ENCODE measurements around the gene BMP2K.
"Not testable (repeated sequence)": the region's sequence is repeated elsewhere in the genome, so short reads cannot be mapped to it uniquely, and the experiment has no call there.

BMP2K gene

DNA sequence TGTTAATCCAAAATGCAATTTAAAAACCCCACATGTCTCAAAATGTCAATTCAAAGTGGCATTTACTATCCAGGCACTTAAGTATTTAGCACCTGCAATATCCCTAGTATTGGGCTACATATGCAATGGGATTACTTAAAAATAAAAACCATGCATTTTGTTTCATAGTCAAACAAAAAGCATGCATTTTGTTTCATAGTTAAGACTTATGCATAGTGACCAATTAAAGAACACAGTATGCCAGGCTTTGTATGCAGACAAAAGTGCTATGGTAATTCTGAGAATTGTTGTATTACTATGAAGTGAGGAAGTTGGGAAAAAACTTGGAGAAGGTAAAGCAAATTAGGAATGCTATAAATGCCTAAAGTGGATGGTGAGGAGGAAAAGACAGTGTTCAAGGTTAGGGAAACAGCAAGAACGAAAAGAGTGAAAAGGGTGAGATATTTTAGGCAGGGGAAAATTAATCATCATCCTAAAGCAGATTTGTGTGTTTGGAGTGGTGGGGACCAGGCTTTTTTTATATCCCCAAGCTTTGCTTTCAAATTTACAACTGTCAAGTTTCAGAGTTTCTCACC is 10.6 kb upstream of the BMP2K start:
- no peak for DNase-seq

DNA sequence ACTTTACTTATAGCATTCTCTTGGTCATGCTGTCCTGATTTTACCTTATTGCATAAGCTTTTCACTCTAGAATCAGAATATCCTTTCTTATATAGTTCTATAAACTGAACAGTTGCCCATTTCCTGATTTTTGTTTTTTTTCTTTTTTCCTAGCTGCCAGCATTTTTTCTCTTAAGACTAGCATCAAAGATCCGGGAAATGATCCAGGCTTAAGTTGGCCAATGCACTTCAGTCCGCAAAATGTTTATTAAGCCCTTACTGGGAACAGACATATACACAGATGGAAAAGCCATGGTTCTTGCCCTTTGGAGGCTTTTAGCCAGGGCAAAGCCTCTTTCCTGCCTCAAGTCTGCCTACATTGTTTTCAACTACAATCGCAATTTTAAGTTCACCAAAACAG is 10.1 kb upstream of the BMP2K start:
- no peak for DNase-seq

DNA sequence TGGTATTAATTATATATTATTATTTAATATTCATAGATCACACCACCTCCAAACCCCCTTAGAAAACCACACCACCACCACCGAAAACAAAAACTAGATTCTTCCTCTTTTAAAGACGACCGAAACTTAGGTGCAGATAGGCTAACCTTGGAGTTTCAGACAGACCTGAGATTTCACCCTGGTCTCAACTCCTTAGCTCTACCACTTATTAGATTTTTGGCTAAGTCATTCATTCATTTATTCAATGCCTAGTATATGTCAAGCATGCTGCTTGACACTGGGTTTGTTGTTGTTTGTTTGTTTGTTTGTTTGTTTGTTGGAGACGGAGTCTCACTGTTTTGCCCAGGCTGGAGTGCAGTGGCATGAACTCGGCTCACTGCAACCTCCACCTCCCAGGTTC is 9.5 kb upstream of the BMP2K start:
- no peak for DNase-seq

DNA sequence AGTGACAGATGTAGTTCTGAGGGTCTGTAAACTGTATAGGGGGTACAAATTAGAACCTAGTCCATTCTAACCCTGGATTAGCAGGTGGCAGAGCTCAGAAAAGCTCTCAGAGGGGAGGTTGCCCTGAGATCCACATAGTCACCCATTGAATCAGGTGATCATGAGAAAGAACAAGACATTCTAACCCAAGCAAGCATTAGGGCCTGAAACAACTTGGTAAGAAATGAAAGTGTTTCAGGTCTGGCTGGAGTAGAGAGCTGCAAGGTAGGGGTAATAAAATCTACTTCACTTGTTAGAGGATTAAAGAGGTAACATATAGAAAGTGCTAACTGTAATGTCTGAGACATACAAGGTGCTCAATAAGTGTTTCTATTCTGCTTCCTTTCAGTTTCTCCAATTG is 8.8 kb upstream of the BMP2K start:
- DNase-seq = no peak

DNA sequence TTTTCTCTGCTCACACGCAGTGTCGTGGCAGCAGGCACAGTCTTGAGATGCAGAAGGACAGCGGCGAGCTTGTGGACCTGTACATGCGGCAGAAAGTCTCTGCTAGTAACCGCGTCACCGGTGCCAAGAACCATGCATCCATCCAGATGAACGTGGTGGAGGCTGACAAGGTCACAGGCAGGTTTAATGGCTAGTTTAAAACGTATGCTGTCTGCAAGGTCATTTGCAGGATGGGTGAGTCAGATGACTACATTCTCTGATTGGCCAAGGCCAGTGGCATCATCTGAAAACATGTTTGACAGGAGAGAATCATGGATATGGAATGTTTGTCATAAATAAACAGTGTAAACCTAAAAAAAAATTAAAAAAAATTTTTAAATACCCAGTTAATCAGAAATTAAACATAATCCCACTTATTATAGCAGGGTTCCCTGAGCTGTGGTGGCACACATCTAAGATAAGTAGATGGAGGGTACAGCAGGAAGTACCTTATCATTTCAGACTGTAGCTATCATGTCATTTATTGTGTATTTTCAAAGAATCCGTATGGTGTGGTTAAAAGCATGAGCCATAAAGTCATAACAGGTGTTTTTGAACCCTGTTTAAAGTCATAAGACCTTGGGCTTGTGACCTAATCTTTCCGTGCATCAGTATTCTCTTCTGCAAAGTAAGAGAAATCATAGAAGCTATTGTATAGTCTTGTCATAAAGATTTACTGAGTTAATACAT is 7.5 kb upstream of the BMP2K start:
- DNase-seq = no peak

DNA sequence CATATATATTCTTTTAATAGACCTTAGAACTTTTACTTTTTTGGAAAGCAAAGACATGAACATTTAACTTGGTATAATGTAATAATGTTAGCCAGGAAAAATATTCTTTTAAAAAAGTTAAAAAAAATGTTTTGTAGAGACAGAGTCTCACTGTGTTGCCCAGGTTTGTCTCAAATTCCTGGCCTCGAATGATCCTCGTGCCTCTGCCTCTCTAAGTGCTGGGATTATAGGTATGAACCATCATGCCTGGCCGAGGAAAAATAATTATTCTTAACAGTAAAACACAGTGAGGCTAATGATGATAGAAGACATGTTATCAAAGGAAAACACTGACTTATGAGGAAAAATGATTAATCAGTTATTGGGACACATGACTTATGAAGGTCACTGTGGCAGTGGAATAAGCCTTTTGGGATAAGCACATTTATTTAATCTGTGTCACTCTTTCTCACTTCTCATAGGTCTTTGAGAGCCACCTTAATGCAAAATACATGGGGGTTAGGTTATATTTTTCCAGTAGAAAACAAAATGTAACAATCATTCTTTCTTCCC is 6.0 kb upstream of the BMP2K start:
- DNase-seq = no peak

DNA sequence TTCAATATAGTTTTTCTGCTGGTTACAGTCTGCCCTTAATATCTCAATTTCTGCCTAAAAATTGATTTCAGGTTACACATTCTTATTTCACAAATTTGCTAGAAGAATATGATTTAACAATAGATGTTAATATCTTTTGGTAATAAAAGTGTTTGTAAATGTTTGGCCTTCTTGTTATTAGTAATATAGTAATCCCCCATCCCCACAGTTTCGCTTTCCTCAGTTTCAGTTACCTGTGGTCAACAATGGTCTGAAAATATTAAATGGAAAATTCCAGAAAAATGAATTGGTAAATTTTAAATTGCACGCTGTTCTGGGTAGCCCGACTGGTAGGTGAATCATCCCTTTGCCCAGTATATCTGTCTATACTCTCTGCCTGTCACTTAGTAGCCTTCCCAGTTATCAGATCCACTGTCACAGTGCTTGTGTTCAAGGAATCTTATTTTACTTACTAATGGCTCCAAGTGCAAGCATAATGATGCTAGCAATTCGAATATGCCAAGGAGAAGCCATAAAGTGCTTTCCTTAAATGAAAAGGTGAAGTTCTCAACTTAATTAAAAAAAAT is 3.5 kb upstream of the BMP2K start:
- DNase-seq = no peak

DNA sequence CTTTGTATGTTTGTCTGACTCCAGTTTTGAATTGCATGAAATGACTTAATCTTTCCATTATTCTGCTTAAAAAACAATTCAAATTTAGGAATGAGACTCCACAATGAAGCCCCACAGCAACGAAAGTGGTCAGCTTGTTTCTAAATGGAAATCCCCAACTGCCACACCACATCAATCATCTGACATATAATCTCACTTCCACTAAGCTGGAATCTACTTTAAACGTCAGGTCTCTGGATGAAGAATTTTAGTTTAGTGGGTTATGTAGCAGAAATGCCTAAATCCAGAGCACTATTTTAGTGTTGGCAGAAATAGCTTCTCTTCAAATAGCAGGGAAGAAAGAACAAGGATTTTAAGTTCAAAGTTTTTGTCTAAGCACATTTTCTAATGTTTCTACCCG is 1.7 kb upstream of the BMP2K start:
- no peak for DNase-seq

DNA sequence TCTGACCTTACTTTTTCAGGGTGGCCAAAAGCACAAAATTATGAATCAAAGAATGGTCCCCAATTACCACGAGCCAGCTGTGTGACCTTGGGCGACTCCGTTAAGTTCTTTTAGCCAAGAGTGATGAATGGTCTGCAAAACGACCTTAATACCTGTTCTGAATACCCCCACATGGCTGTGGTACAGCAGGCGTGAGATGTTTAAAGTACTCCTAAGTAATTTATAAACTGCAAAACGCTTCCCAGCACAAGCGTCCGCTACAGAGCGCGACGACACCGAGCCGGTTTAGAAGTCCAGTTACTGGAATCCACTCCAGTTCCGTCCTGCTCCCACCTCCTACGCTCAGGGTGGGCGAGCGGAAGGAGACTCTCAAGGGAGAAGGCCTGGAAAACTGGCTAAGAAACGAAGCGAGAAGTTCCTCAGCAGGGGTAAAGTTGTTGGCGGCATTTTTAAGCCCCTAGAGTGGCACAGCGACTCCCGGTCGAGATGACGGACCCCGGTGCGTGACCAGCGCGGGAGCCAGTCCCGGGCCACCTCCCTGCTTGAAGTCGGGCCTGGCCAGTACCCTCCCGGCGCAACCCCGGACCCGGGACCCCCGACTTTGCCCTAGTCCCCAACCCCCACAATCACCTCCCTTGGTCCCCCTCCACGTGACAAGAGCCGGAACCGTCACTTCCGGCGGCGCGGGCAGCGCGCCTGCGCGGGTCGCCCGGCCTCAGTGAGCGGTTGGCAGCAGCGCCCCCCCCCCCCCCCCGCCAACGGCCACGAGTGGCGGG is 659 bp upstream of the BMP2K start:
- peak; percentile 85 to 87 for DNase-seq

DNA sequence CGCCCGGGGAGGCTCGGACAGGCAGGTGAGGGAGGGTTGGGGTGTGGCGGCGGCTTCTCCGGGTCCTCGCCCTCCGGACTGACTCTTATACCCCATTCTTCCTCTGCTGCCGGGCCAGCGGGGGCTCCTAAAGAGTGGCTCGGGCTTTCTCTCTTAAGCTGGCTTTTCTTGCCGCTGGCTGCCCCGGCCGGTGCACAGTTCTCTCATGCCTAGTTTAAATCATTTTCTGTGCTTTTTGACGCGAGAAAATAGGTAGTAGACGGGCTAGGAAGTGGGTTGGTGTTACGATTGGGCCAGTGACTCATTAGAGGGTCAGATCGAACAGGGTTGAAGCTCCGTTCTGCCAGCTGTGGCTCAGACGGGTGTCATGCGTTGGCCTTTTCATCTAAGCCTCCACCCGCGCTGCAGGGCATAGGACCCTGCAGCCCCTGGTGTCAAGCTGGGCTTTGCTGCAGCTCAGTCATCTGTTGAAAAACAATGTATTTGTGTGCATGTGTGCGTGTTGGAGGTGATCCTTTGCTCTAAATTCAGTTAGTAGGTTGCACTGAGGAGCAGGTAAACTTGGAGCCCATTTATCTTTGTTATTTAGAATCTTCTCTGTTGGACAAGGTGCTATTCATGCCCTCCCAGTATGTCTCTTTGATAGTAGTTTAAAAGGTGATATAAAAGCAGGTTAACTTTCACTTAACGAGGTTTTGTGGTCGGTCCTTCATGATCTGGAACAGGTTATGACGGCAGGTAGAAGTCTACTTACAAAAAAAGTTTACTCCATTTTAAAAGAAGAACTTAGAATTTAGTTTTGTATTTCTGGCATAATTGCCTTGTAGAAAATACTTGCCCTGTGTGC is 802 bp downstream of the BMP2K start:
- peak; percentile 53 to 54 for DNase-seq

DNA sequence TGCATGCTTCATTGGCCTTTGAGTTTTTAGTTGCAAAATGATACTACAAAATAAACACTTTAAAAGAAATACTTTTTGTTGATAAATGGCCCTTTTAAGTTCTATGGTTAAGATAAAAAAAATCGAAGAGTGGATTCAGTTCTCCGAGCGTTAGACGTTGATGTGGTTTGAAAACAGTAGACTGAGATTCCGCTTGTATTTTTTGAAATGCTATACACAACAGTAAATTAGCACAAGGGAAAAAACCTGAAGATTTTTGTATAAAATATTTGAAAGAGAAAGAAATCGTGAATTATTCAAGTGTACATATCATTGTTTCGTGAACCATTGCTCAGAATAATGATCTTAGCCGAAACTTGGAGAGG is 1.4 kb downstream of the BMP2K start:
- no peak for DNase-seq

DNA sequence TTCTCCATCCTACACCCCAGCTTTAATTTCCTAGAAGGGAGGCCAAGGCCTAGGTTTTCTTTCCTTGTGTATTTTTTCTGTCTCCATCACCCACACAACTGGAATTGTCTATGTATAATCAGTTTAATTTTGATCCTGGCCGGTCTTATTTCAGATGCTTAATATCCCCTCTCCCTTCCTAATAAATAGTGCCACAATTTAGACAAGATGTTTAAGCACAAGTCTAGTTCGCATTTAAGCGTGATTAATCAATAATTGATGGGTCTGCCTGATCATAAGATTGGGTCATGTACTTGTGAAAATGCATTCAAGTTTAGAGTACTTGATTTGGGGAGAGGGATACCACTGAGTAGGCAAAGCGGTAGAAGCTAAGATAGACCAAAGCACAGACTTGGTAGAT is 2.4 kb downstream of the BMP2K start:
- DNase-seq = no peak

DNA sequence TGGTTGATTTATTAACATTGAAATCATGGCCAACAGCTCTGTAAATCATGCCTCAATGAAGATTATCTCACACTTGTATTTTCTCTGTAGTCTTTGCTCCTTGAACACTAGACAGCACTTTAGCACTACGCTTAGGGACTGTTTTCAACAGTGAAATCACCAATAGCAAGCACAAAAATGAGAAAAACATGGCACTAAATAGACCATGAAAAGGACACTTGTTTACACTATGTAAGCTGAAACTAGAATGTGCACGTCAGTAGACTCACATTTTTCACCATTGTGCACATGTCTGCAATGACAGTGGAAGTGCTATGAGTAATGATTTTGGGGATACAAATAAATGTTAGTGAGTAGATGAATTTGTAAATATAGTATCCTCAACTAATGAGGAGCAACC is 3.1 kb downstream of the BMP2K start:
- no peak for DNase-seq

DNA sequence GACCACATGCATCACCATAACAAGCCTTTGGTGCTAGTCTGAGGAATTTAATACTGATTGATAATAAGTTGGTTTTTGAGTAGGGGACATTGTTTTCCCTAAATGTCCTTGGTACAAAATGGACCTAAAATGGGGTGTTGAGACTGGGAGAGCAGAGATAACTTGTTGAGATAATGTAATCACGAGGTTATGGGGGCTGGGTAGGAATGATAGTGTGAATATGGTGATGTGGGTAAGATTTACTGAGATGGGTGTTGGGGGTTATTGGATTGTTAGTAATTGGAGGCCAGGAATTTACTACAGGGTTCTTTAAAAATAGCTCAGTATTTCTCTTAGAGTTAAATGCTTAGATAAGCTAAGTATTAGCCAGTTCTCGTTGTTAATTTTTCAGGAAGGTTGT is 3.9 kb downstream of the BMP2K start:
- no peak for DNase-seq

DNA sequence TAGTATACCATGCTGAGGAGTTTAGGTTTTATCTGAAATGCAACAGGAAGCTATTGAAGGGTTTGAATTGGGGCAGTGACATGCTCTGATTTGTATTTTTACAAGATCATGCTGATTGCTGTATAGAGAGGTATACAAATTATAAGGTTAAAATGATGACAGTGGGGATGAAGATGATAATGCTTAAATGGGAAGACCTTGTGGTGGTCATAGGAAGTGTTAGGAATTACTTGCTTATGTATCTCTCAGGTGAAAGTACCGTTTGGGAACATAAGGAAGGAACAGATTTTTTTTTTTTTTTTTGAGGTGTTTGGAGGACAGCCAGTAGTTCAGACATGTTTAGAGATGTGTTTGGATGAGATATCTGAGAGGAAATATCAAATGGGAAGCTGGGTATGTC is 5.0 kb downstream of the BMP2K start:
- DNase-seq = no peak

DNA sequence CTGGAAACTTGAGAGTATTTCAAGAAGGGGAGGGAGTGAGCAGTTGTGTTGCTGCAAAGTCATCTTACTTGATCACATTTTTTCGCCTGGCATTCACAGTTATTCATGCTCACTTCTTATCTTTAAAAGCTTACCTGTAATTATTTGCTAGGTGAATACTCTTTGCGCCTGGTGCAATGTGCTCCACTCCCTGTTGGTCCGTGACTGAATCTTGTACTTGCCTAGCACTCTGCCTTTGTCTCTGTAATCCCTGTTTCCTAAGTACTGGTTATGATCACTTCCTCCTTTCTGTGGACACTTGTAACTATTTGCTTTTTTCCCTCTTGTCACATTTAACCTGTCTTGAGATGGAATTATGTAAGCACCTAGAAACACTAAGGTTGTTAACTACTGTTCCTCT is 5.8 kb downstream of the BMP2K start:
- no peak for DNase-seq

DNA sequence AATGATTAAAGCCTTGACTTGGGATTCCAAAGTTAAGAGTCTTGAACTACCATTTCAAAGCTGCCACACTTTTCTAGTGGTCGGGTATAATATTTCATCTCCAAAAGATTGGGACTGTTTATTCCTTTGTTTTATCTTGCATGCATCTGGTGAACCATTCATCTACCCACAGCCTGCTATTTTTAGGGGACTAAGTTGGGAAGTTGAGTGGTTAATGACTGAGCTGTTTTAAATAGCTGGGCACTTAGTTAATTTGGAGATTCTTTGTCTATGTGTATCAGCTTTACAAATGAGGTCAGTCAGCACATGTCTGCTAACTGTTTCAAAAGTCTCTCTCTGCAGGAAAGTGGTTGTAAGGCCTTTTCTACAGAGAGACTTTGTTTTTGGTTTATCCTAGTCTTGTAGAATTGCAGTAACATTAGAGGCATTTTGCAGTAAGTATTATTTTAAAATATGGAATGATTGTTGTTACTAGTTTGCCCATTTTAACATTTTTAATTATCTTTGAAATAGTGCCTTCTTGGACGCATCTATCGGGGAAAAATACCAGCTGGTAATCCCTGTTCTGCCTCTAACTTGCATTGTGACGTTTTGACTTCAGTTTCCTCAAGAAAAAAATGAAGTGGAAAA is 8.2 kb downstream of the BMP2K start:
- no peak for DNase-seq

DNA sequence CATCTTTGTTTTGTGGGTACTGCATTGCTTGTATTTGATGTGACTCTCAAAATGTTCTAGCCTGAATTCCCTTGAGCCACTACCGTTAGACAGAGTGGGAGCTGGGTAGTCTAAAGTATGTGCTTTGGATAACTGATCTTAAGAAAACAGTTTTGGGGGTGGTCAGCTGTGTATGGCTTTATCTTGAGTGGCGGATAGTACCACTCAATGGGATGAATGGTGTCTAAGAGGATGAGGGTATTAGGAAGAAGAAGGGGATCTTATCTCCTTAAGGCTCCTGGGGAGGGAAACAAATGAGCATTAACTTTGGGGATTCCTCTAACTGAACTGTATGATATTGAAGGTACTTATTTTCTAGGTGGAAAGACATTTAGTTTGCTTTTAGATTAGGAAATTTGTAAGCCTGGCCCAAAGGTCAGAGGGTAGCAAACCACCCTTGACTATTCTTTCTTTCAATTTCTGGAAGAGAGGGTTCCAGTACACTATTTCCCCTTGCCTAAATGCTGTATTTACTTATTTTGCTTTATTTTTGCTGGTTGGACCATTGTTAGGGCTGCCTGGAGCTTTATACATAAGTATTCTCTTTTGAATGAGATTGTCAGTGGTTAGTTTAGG is 11.3 kb downstream of the BMP2K start:
- DNase-seq = no peak

DNA sequence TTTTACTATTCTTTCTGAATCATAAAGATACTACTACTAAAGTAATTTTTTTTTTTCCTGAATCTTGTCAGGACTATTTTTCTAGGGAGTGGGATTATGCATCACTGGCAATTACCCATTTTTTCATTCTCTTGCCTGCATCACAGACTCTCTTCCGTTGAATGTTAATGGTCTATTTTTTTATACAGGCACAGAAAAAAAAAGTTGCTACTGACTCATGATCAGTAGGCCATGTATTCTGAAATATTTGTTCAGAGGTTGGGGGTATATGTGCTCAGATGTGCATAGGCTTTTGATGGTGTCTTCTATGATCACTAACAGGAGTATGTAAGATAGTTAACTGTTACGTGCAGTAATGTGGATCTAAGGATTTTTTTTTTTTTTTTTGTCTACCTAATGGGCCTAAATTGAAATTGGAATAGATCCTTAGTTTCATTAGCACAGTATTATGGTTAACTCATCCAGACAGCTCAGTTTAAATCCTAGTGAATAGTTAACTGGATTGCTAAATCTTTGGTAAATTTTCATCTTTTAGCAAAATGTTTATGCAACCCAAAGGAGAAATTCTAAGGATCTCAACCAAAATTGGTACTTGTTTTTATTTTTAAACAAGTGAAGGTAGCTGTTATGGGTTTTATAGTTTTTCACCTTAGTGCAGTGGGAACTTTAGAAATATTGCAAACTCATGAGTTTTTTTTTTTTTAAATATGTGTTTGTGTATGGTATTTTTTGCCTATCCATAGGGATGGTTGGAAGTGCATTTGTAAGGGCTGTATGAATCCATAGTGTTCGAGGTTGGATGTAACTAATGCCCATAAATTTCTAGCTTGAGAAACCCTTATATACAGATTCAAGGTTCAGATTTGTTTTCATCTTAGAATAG is 12.1 kb downstream of the BMP2K start:
- DNase-seq = no peak

DNA sequence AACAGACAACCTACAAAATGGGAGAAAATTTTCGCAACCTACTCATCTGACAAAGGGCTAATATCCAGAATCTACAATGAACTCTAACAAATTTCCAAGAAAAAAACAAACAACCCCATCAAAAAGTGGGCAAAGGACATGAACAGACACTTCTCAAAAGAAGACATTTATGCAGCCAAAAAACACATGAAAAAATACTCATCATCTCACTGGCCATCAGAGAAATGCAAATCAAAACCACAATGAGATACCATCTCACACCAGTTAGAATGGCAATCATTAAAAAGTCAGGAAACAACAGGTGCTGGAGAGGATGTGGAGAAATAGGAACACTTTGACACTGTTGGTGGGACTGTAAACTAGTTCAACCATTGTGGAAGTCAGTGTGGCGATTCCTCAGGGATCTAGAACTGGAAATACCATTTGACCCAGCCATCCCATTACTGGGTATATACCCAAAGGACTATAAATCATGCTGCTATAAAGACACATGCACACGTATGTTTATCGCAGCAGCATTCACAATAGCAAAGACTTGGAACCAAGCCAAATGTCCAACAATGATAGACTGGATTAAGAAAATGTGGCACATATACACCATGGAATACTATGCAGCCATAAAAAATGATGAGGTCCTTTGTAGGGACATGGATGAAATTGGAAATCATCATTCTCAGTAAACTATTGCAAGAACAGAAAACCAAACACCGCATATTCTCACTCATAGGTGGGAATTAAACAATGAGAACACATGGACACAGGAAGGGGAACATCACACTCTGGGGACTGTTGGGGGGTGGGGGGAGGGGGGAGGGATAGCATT is 19.7 kb downstream of the BMP2K start:
- DNase-seq = not testable (repeated sequence)
